ENCODE data around the gene NSMF. TPM values are rescaled to one million over a fixed set of nuclear protein-coding genes. Genes with fewer than 3 reads are reported as not detected.

The NSMF gene
- total and polyA plus RNA-seq, 2 donors (not counting 3 experiments of a cell fraction or from before 2014, with no cell fraction given): 43.3 to 53.7 TPM

DNA sequence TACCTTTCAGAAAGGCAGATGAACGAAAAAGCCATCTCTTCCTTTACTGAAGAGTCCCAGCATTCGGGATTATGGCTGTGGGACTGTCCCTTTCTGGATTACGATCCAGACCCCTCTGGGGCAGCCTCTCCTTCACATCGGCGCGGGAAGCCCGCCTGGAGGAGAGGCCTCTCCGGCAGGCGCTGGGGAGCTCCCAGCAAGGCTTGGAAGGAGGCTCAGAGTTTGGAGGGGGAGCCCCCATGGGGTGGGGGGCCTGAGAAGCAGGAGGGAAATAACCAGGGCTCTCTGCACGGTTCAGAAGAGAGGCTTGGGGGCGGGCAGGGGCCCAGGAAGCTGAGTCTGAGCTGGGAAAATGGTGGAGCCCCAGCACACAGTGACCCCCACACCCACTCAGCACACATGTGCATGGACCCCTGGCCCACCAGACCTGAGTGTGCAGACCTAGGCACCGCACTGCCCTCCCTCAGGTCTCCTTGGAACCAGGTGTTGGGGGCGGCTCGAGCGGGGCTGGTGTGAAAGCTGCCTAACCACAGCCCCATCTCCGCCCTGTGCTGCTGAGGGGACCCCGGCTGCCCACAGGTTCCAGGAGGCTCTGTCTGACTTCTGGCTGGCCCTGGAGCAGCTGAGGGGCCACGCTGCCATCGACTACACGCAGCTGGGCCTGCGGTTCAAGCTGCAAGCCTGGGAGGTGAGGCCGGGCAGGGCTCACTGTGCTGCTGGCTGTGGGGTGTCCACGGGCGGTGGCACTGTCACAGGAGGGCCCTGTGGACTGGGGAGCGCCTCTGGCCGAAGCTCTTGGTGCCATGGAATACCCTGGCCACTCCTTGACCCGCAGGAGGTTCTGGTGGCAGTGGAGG is 31.5 kb downstream of the NSMF start:
- CTCF ChIA-PET: no interaction called here
- FAIRE-seq (no peak), DNase-seq (ENCODE audit: low read depth, low spot score) (no peak)
- Histone ChIP-seq H3K9me3 (replicated peaks; ENCODE audit: control insufficient read depth, insufficient read depth, low read length) (no peaks in the 10 kb centered on the region), H2AFZ (ENCODE audit: low read depth, low read length) (no peak overlapping the region), H3K27me3 (ENCODE audit: control insufficient read depth in 2 of 2, insufficient read depth in 2 of 2, low read length in 2 of 2) (no peaks in the 10 kb centered on the region), H3K79me2 (ENCODE audit: control insufficient read depth, insufficient read depth, low read length) (no peaks in the 10 kb centered on the region), H3K4me1 (ENCODE audit: control insufficient read depth, extremely low read depth, insufficient read depth, low read length) (peaks cover 4% of the 10 kb centered on the region), H3K9ac (replicated peaks; ENCODE audit: extremely low read depth, insufficient read depth, low read length) (no peak overlapping the region), H3K36me3 (ENCODE audit: control insufficient read depth in 2 of 2, extremely low read depth in 1 of 2, insufficient read depth in 2 of 2, low read length in 2 of 2) (no peaks in the 10 kb centered on the region), H4K20me1 (replicated peaks; ENCODE audit: control insufficient read depth, extremely low read depth, insufficient read depth, low read length) (no peaks in the 10 kb centered on the region), H3K4me2 (ENCODE audit: insufficient read depth, low read length) (no peak overlapping the region), H3K4me3 (replicated peaks in 1 of 3; ENCODE audit: insufficient read depth in 1 of 3, low read depth in 1 of 3, low read length in 3 of 3) (no peak overlapping the region), H3K27ac (ENCODE audit: insufficient read depth, low read depth, low read length) (no peak overlapping the region), H3K9me1 (replicated peaks; ENCODE audit: control insufficient read depth, extremely low read depth, insufficient read depth, low read length) (no peaks in the 10 kb centered on the region)
- no TSS peak for BruUV-seq (replicated peaks)
- TF ChIP-seq GATA2 (IDR thresholded peaks at IDR 0.05; ENCODE audit: insufficient read depth, insufficient read length, low read depth, low read length) (no peak), EZH2 (IDR thresholded peaks at IDR 0.05; ENCODE audit: borderline replicate concordance, low read depth, low read length, severe bottlenecking) (no peak), MYC (IDR thresholded peaks at IDR 0.05; ENCODE audit: low read depth, low read length) (no peak), POLR2A (IDR thresholded peaks at IDR 0.05; ENCODE audit: low read depth, low read length) (no peak), FOS (IDR thresholded peaks at IDR 0.05; ENCODE audit: borderline replicate concordance, insufficient read depth, low read length) (no peak), POLR2AphosphoS5 (IDR thresholded peaks at IDR 0.05; ENCODE audit: insufficient read depth, low read depth, low read length) (no peak), JUN (IDR thresholded peaks at IDR 0.05; ENCODE audit: borderline replicate concordance, insufficient read depth, insufficient read length, low read depth) (no peak)
- TF ChIP-seq, protein P1, sequence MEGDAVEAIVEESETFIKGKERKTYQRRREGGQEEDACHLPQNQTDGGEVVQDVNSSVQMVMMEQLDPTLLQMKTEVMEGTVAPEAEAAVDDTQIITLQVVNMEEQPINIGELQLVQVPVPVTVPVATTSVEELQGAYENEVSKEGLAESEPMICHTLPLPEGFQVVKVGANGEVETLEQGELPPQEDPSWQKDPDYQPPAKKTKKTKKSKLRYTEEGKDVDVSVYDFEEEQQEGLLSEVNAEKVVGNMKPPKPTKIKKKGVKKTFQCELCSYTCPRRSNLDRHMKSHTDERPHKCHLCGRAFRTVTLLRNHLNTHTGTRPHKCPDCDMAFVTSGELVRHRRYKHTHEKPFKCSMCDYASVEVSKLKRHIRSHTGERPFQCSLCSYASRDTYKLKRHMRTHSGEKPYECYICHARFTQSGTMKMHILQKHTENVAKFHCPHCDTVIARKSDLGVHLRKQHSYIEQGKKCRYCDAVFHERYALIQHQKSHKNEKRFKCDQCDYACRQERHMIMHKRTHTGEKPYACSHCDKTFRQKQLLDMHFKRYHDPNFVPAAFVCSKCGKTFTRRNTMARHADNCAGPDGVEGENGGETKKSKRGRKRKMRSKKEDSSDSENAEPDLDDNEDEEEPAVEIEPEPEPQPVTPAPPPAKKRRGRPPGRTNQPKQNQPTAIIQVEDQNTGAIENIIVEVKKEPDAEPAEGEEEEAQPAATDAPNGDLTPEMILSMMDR (IDR thresholded peaks at IDR 0.05; ENCODE audit: extremely low read depth in 1 of 2, insufficient read depth in 1 of 2, low read depth in 1 of 2, low read length in 2 of 2): no peak
- TF ChIP-seq, protein P2, sequence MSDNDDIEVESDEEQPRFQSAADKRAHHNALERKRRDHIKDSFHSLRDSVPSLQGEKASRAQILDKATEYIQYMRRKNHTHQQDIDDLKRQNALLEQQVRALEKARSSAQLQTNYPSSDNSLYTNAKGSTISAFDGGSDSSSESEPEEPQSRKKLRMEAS (IDR thresholded peaks at IDR 0.05; ENCODE audit: insufficient read depth, insufficient read length): no peak
- POLR2A ChIA-PET: no interaction called here
- dilution Hi-C loops (cut with MboI; ENCODE audit: extremely low pct_ligation_motif_present, low sequenced_read_pairs) (no loop called here), intact Hi-C loops (cut with micrococcal nuclease) (loop anchor here (10.0 kb wide), 1 partner anchor 97 kb away; no protein-coding TSS in a partner anchor)
